Stomach (tissue), 4 donors: ENCODE data around the gene HDAC9.

Experiments used
- POLR2A ChIP-seq, 4 donors: fragments of 450-650 bp; IDR thresholded peaks; one replicate each; pipeline ENCODE4 v1.6.1; 2016; ENCODE audit warnings: antibody characterized with exemption in 4 of 4, control low read depth in 2 of 4, mild to moderate bottlenecking in 1 of 4, moderate library complexity in 1 of 4
- TF ChIP-seq, protein P1 (sequence below), 7 experiments: fragments of 450-650 bp in 4 of 7; fragments of 200-600 bp in 3 of 7; sonication (generic) in 3 of 7; IDR thresholded peaks; one replicate each; pipeline ENCODE4 v1.5.1; 2016 to 2019; ENCODE audit warnings: antibody characterized with exemption in 7 of 7, control low read depth in 2 of 7, mild to moderate bottlenecking in 1 of 7

DNA sequence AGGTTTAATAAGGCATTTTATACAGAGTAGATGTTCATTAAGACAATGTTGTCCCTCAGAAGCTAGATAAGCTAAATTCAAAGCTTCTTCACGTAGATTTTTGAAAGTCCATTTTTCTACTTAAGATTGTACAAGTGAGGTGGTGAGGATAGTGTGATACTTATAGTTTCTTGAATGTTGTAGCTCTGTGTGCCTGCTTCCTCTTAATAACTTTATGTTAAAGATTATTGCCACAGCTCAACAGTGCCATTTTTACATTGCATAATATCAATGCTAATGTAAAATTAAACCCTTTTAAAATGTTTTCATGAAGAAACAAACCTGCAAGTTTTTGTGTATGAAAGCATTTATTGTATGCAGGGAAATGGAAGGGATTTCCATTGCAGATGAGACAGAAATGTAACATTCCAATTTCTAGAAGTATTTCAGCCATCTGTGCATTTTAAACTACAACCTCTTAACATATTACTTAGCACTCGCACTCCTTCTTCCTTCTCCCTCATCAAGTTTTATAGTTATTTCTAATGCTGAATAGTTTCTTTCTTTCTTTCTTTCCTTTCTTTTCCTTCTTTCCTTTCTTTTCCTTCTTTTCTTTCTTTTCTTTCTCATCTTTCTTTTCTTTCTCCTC lies 409.9 kb downstream of the HDAC9 start:
- TF ChIP-seq POLR2A (IDR thresholded peaks at IDR 0.05), result no peak
- TF ChIP-seq, protein P1, sequence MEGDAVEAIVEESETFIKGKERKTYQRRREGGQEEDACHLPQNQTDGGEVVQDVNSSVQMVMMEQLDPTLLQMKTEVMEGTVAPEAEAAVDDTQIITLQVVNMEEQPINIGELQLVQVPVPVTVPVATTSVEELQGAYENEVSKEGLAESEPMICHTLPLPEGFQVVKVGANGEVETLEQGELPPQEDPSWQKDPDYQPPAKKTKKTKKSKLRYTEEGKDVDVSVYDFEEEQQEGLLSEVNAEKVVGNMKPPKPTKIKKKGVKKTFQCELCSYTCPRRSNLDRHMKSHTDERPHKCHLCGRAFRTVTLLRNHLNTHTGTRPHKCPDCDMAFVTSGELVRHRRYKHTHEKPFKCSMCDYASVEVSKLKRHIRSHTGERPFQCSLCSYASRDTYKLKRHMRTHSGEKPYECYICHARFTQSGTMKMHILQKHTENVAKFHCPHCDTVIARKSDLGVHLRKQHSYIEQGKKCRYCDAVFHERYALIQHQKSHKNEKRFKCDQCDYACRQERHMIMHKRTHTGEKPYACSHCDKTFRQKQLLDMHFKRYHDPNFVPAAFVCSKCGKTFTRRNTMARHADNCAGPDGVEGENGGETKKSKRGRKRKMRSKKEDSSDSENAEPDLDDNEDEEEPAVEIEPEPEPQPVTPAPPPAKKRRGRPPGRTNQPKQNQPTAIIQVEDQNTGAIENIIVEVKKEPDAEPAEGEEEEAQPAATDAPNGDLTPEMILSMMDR (IDR thresholded peaks at IDR 0.05), result no peak
